ENCODE data around the gene COL9A3. TPM values are rescaled to one million over a fixed set of nuclear protein-coding genes. Genes with fewer than 3 reads are reported as not detected.
A peak's percentile ranks its signal among the peaks of the same experiment; 100 is the strongest.

Gene COL9A3
- total RNA-seq, 1 experiment from 2014 or later = 41.2 TPM

- Histone ChIP-seq H3K4me1 (ENCODE audit: low read length) (peaks cover 74% of the 10 kb centered on the region), H3K79me2 (ENCODE audit: low read length) (no peaks in the 10 kb centered on the region), H3K4me3 (ENCODE audit: low read length) (peak overlapping the region; percentile 53), H3K27ac (ENCODE audit: low read length) (peak overlapping the region; percentile 97), H3K27me3 (ENCODE audit: low read length) (no peaks in the 10 kb centered on the region), H3K36me3 (ENCODE audit: insufficient read depth, low read length) (no peaks in the 10 kb centered on the region), H3K4me2 (ENCODE audit: low read depth, low read length, poor library complexity, severe bottlenecking) (peak overlapping the region; percentile 77), H3K9me2 (replicated peaks; ENCODE audit: insufficient read depth, low read length) (no peaks in the 10 kb centered on the region), H3K9ac (ENCODE audit: low read length) (peak overlapping the region; percentile 81), H4K20me1 (ENCODE audit: insufficient read depth, low read depth, low read length) (no peaks in the 10 kb centered on the region), H2AFZ (ENCODE audit: low read length) (no peak overlapping the region), H3K9me3 (ENCODE audit: low read length) (no peaks in the 10 kb centered on the region)
- DNase-seq = peak; percentile 95
Observed at GRCh38 chr20:62825986-62826645, 9.3 kb downstream of the COL9A3 start.

- Histone ChIP-seq H3K9ac (ENCODE audit: low read length) (peak overlapping the region; percentile 81), H3K27me3 (ENCODE audit: low read length) (no peaks in the 10 kb centered on the region), H3K79me2 (ENCODE audit: low read length) (no peaks in the 10 kb centered on the region), H3K4me2 (ENCODE audit: low read depth, low read length, poor library complexity, severe bottlenecking) (peak overlapping the region; percentile 77), H3K4me3 (ENCODE audit: low read length) (peak overlapping the region; percentile 37; the same call in 1 of the 2 replicates), H3K27ac (ENCODE audit: low read length) (peak overlapping the region; percentile 97), H3K36me3 (ENCODE audit: insufficient read depth, low read length) (no peaks in the 10 kb centered on the region), H3K4me1 (ENCODE audit: low read length) (peaks cover 81% of the 10 kb centered on the region), H4K20me1 (ENCODE audit: insufficient read depth, low read depth, low read length) (no peaks in the 10 kb centered on the region), H2AFZ (ENCODE audit: low read length) (no peak overlapping the region), H3K9me2 (replicated peaks; ENCODE audit: insufficient read depth, low read length) (no peaks in the 10 kb centered on the region), H3K9me3 (ENCODE audit: low read length) (no peaks in the 10 kb centered on the region)
- no peak for DNase-seq
Observed at GRCh38 chr20:62826646-62827310, 9.9 kb downstream of the COL9A3 start.

- H3K4me3 ChIP-seq (ENCODE audit: low read length) = no peak overlapping the region
- no peaks in the 10 kb centered on the region for H3K9me2 ChIP-seq (replicated peaks; ENCODE audit: insufficient read depth, low read length)
- no peak overlapping the region for H2AFZ ChIP-seq (ENCODE audit: low read length)
- H3K27ac ChIP-seq (ENCODE audit: low read length) = peak overlapping the region; percentile 97
- peak overlapping the region; percentile 77 for H3K4me2 ChIP-seq (ENCODE audit: low read depth, low read length, poor library complexity, severe bottlenecking)
- H3K9me3 ChIP-seq (ENCODE audit: low read length) = no peaks in the 10 kb centered on the region
- no peaks in the 10 kb centered on the region for H3K79me2 ChIP-seq (ENCODE audit: low read length)
- peak overlapping the region; percentile 81 for H3K9ac ChIP-seq (ENCODE audit: low read length)
- H4K20me1 ChIP-seq (ENCODE audit: insufficient read depth, low read depth, low read length) = no peaks in the 10 kb centered on the region
- H3K27me3 ChIP-seq (ENCODE audit: low read length) = no peaks in the 10 kb centered on the region
- no peak for DNase-seq
- peaks cover 87% of the 10 kb centered on the region for H3K4me1 ChIP-seq (ENCODE audit: low read length)
- no peaks in the 10 kb centered on the region for H3K36me3 ChIP-seq (ENCODE audit: insufficient read depth, low read length)
Observed at GRCh38 chr20:62827311-62828038, 10.6 kb downstream of the COL9A3 start.

GRCh38 chr20:62828051-62828450 lies 11.2 kb downstream of the COL9A3 start:
- H3K27ac ChIP-seq (ENCODE audit: low read length) = no peak overlapping the region
- H3K9me2 ChIP-seq (replicated peaks; ENCODE audit: insufficient read depth, low read length) = no peaks in the 10 kb centered on the region
- DNase-seq = no peak
- no peaks in the 10 kb centered on the region for H3K9me3 ChIP-seq (ENCODE audit: low read length)
- no peak overlapping the region for H3K4me2 ChIP-seq (ENCODE audit: low read depth, low read length, poor library complexity, severe bottlenecking)
- no peaks in the 10 kb centered on the region for H4K20me1 ChIP-seq (ENCODE audit: insufficient read depth, low read depth, low read length)
- no peak overlapping the region for H3K4me3 ChIP-seq (ENCODE audit: low read length)
- no peak overlapping the region for H2AFZ ChIP-seq (ENCODE audit: low read length)
- no peak overlapping the region for H3K9ac ChIP-seq (ENCODE audit: low read length)
- H3K79me2 ChIP-seq (ENCODE audit: low read length) = no peaks in the 10 kb centered on the region
- no peaks in the 10 kb centered on the region for H3K36me3 ChIP-seq (ENCODE audit: insufficient read depth, low read length)
- H3K4me1 ChIP-seq (ENCODE audit: low read length) = peaks cover 89% of the 10 kb centered on the region
- no peaks in the 10 kb centered on the region for H3K27me3 ChIP-seq (ENCODE audit: low read length)

- H4K20me1 ChIP-seq (ENCODE audit: insufficient read depth, low read depth, low read length) = no peaks in the 10 kb centered on the region
- H3K36me3 ChIP-seq (ENCODE audit: insufficient read depth, low read length) = no peaks in the 10 kb centered on the region
- no peak for DNase-seq
- H3K79me2 ChIP-seq (ENCODE audit: low read length) = no peaks in the 10 kb centered on the region
- H2AFZ ChIP-seq (ENCODE audit: low read length) = no peak overlapping the region
- H3K9me2 ChIP-seq (replicated peaks; ENCODE audit: insufficient read depth, low read length) = no peaks in the 10 kb centered on the region
- H3K9me3 ChIP-seq (ENCODE audit: low read length) = no peaks in the 10 kb centered on the region
- H3K4me3 ChIP-seq (ENCODE audit: low read length) = no peak overlapping the region
- H3K27me3 ChIP-seq (ENCODE audit: low read length) = no peaks in the 10 kb centered on the region
- peaks cover 87% of the 10 kb centered on the region for H3K4me1 ChIP-seq (ENCODE audit: low read length)
- H3K27ac ChIP-seq (ENCODE audit: low read length) = no peak overlapping the region
- H3K4me2 ChIP-seq (ENCODE audit: low read depth, low read length, poor library complexity, severe bottlenecking) = no peak overlapping the region
- no peak overlapping the region for H3K9ac ChIP-seq (ENCODE audit: low read length)
Observed at GRCh38 chr20:62828511-62829230, 11.8 kb downstream of the COL9A3 start.

GRCh38 chr20:62829231-62830230 lies 12.7 kb downstream of the COL9A3 start:
- H4K20me1 ChIP-seq (ENCODE audit: insufficient read depth, low read depth, low read length) = no peaks in the 10 kb centered on the region
- no peaks in the 10 kb centered on the region for H3K9me3 ChIP-seq (ENCODE audit: low read length)
- H3K36me3 ChIP-seq (ENCODE audit: insufficient read depth, low read length) = no peaks in the 10 kb centered on the region
- peak overlapping the region; percentile 62 for H3K4me3 ChIP-seq (ENCODE audit: low read length)
- no peaks in the 10 kb centered on the region for H3K9me2 ChIP-seq (replicated peaks; ENCODE audit: insufficient read depth, low read length)
- peaks cover 81% of the 10 kb centered on the region for H3K4me1 ChIP-seq (ENCODE audit: low read length)
- peak overlapping the region; percentile 78 for H3K27ac ChIP-seq (ENCODE audit: low read length)
- peak overlapping the region; percentile 76 for H3K9ac ChIP-seq (ENCODE audit: low read length)
- peak overlapping the region; percentile 71 for H3K4me2 ChIP-seq (ENCODE audit: low read depth, low read length, poor library complexity, severe bottlenecking)
- no peak overlapping the region for H2AFZ ChIP-seq (ENCODE audit: low read length)
- no peak for DNase-seq
- H3K27me3 ChIP-seq (ENCODE audit: low read length) = no peaks in the 10 kb centered on the region
- H3K79me2 ChIP-seq (ENCODE audit: low read length) = no peaks in the 10 kb centered on the region

- H2AFZ ChIP-seq (ENCODE audit: low read length) = no peak overlapping the region
- H3K4me3 ChIP-seq (ENCODE audit: low read length) = peak overlapping the region; percentile 62
- H3K9ac ChIP-seq (ENCODE audit: low read length) = peak overlapping the region; percentile 76
- H4K20me1 ChIP-seq (ENCODE audit: insufficient read depth, low read depth, low read length) = no peaks in the 10 kb centered on the region
- H3K9me3 ChIP-seq (ENCODE audit: low read length) = no peaks in the 10 kb centered on the region
- H3K27ac ChIP-seq (ENCODE audit: low read length) = peak overlapping the region; percentile 78
- H3K36me3 ChIP-seq (ENCODE audit: insufficient read depth, low read length) = no peaks in the 10 kb centered on the region
- no peak for DNase-seq
- peaks cover 75% of the 10 kb centered on the region for H3K4me1 ChIP-seq (ENCODE audit: low read length)
- no peaks in the 10 kb centered on the region for H3K79me2 ChIP-seq (ENCODE audit: low read length)
- no peaks in the 10 kb centered on the region for H3K27me3 ChIP-seq (ENCODE audit: low read length)
- H3K9me2 ChIP-seq (replicated peaks; ENCODE audit: insufficient read depth, low read length) = no peaks in the 10 kb centered on the region
- H3K4me2 ChIP-seq (ENCODE audit: low read depth, low read length, poor library complexity, severe bottlenecking) = peak overlapping the region; percentile 71
Observed at GRCh38 chr20:62830251-62830650, 13.4 kb downstream of the COL9A3 start.
